BE2C (cell line): ENCODE results near the gene OR5K4.

Source experiments
- DNase-seq: peaks from one replicate; pipeline ENCODE4 v3.0.0-alpha.2; 2020
- H3K27me3 ChIP-seq: fragments of 250-450 bp; sonication (Bioruptor Pico); 2 replicates; pipeline ENCODE4 v1.5.1; 2020; ENCODE audit warnings: mild to moderate bottlenecking
- H3K36me3 ChIP-seq: fragments of 250-450 bp; sonication (Bioruptor Pico); 2 replicates; pipeline ENCODE4 v1.5.1; 2020; ENCODE audit warnings: mild to moderate bottlenecking
- H3K4me1 ChIP-seq: fragments of 250-450 bp; sonication (Bioruptor Pico); 2 replicates; pipeline ENCODE4 v1.5.1; 2020
- H3K4me3 ChIP-seq: 2 replicates; pipeline ENCODE4 v1.5.1; 2011; ENCODE audit warnings: low read depth, low read length
- H3K9me3 ChIP-seq: fragments of 250-450 bp; sonication (Bioruptor Pico); 2 replicates; pipeline ENCODE4 v1.5.1; 2020
- CTCF ChIP-seq: IDR thresholded peaks from 2 replicates; pipeline ENCODE4 v1.5.1; 2012; ENCODE audit warnings: mild to moderate bottlenecking, low read depth, low read length

The OR5K4 gene

GRCh38 chr3:98404010-98404409, 50.4 kb downstream of the OR5K4 start:
- no peaks in the 10 kb centered on the region for H3K27me3 ChIP-seq
- TF ChIP-seq CTCF = no peak

More at GRCh38 chr3:98404010-98404409, 50.4 kb downstream of the OR5K4 start:
- H3K4me1 ChIP-seq = no peaks in the 10 kb centered on the region
- H3K4me3 ChIP-seq = no peak overlapping the region
- H3K36me3 ChIP-seq = no peaks in the 10 kb centered on the region
- no peaks in the 10 kb centered on the region; the same call in 1 of the 2 replicates for H3K9me3 ChIP-seq
- DNase-seq = no peak
